B cell (primary cell): Measurements from ENCODE around the gene RHCG. TPM values are rescaled to one million over a fixed set of nuclear protein-coding genes. Genes with fewer than 3 reads are reported as not detected.

Experiments used
- ATAC-seq: fragments of 200-7000 bp; cut with Tn5 transposase; one replicate; pipeline ENCODE4 v1.10.0; 2021; ENCODE audit warnings: low read depth, mild to moderate bottlenecking, moderate number of reproducible peaks, moderate library complexity
- CTCF ChIA-PET: fragments of 350-600 bp; sonication (Branson Sonifier 250); formaldehyde crosslinking; loops from one replicate; lab custom pipeline; 2021; ENCODE audit warnings: antibody characterized with exemption, inconsistent platforms; lab: Charles Lee
- POLR2A ChIA-PET: fragments of 350-600 bp; sonication (Branson Sonifier 250); formaldehyde crosslinking; loops from one replicate; lab custom pipeline; 2021; ENCODE audit warnings: antibody characterized with exemption; lab: Charles Lee
- DNase-seq: peaks from one replicate; pipeline ENCODE4 v3.0.0; 2013
- H2AFZ ChIP-seq: 2 replicates; pipeline ENCODE4 v1.6.1; 2012; ENCODE audit warnings: mild to moderate bottlenecking, low read depth, low read length; ENCODE audit not compliant: insufficient read depth, poor library complexity, severe bottlenecking
- H3K27ac ChIP-seq, 2 donors: 1 replicate in 1 of 2; 2 replicates in 1 of 2; pipeline ENCODE4 v1.5.1; 2012 to 2013; ENCODE audit warnings: low read length in 2 of 2, mild to moderate bottlenecking in 2 of 2, moderate library complexity in 1 of 2
- H3K27me3 ChIP-seq, 4 experiments: fragments of 200-600 bp in 1 of 4; sonication (generic) in 1 of 4; replicated peaks in 1 of 4; 1 replicate in 2 of 4; 2 replicates in 2 of 4; pipeline versions ENCODE4 v1.6.1 to v1.7.0; 2013 to 2016; ENCODE audit warnings: low read length in 3 of 4, mild to moderate bottlenecking in 2 of 4, mixed read lengths in 1 of 4, moderate library complexity in 1 of 4; ENCODE audit not compliant: insufficient read depth in 4 of 4, control insufficient read depth in 3 of 4; ENCODE audit errors: control extremely low read depth in 1 of 4
- H3K36me3 ChIP-seq, 2 experiments: replicated peaks in 1 of 2; 1 replicate in 1 of 2; 2 replicates in 1 of 2; pipeline versions ENCODE4 v1.6.1 to v1.7.1; 2013; ENCODE audit warnings: low read length in 1 of 2; ENCODE audit not compliant: insufficient read depth in 2 of 2, control insufficient read depth in 1 of 2; ENCODE audit errors: control extremely low read depth in 1 of 2, extremely low read depth in 1 of 2
- H3K4me1 ChIP-seq, 2 donors: fragments of 200-600 bp in 1 of 2; sonication (generic) in 1 of 2; 1 replicate in 1 of 2; 2 replicates in 1 of 2; pipeline versions ENCODE4 v1.5.1 to v1.6.1; 2013 to 2017; ENCODE audit warnings: low read length in 2 of 2; ENCODE audit not compliant: control insufficient read depth in 2 of 2, insufficient read depth in 2 of 2
- H3K4me2 ChIP-seq: replicated peaks from 2 replicates; pipeline ENCODE3; 2012; ENCODE audit warnings: mild to moderate bottlenecking, low read depth, low read length; ENCODE audit not compliant: poor library complexity, severe bottlenecking
- H3K4me3 ChIP-seq, 5 experiments: fragments of 200-600 bp in 1 of 5; sonication (generic) in 1 of 5; 1 replicate in 3 of 5; 2 replicates in 2 of 5; pipeline versions ENCODE4 v1.5.1 to v1.7.0; 2011 to 2016; ENCODE audit warnings: low read length in 4 of 5, mild to moderate bottlenecking in 4 of 5, low read depth in 2 of 5, control low read depth in 1 of 5, moderate library complexity in 1 of 5; ENCODE audit not compliant: insufficient read depth in 1 of 5; ENCODE audit errors: control extremely low read depth in 1 of 5, extremely low read depth in 1 of 5
- H3K79me2 ChIP-seq: fragments of 200-600 bp; sonication (generic); one replicate; pipeline ENCODE4 v1.6.0; 2016; ENCODE audit warnings: low read length; ENCODE audit not compliant: control insufficient read depth, insufficient read depth
- H3K9ac ChIP-seq: fragments of 200-600 bp; sonication (generic); 2 replicates; pipeline ENCODE4 v1.6.1; 2017; ENCODE audit warnings: mild to moderate bottlenecking, low read length, moderate library complexity
- H3K9me3 ChIP-seq, 3 donors: one replicate each; pipeline versions ENCODE4 v1.6.1 to v1.7.1; 2013; ENCODE audit warnings: low read length in 2 of 3; ENCODE audit not compliant: control insufficient read depth in 2 of 3, insufficient read depth in 1 of 3; ENCODE audit errors: control extremely low read depth in 1 of 3
- H4K20me1 ChIP-seq: 2 replicates; pipeline ENCODE4 v1.6.0; 2012; ENCODE audit warnings: mild to moderate bottlenecking, low read length; ENCODE audit not compliant: insufficient read depth, control insufficient read depth, poor library complexity, severe bottlenecking
- H3K27ac Mint-ChIP-seq: one replicate; pipeline ENCODE4 v1.8.0; 2021; ENCODE audit warnings: mixed read lengths
- H3K27me3 Mint-ChIP-seq: one replicate; pipeline ENCODE4 v1.8.0; 2021; ENCODE audit warnings: mixed read lengths
- H3K4me1 Mint-ChIP-seq: one replicate; pipeline ENCODE4 v1.8.0; 2021; ENCODE audit warnings: mixed read lengths
- H3K4me3 Mint-ChIP-seq: one replicate; pipeline ENCODE4 v1.8.0; 2021; ENCODE audit warnings: mixed read lengths
- H3K9me3 Mint-ChIP-seq: one replicate; pipeline ENCODE4 v1.8.0; 2022; ENCODE audit warnings: mixed read lengths; ENCODE audit not compliant: insufficient read depth
- EZH2 ChIP-seq: IDR thresholded peaks from 2 replicates; pipeline ENCODE4 v1.6.1; 2012; ENCODE audit warnings: borderline replicate concordance, low read depth, mild to moderate bottlenecking, moderate library complexity, low read length; ENCODE audit not compliant: insufficient read depth, poor library complexity, severe bottlenecking
- WGBS: methylation state at CpG from one replicate; pipeline ENCODE4 v1.1.5; 2013; ENCODE audit warnings: missing lambda C conversion rate; ENCODE audit not compliant: insufficient coverage; 5-methylcytosine and 5-hydroxymethylcytosine counted together
- intact Hi-C: fragments of 100-400 bp; cut with micrococcal nuclease; formaldehyde crosslinking; loops from one replicate; pipeline ENCODE4 v1.10.0; 2022
- polyA plus RNA-seq: library from polyadenylated mRNA; depleted of rRNA; stranded (reverse); fragments of >200 nt; gene quantifications from 2 replicates; pipeline ENCODE4 v1.2.3, GENCODE V29; 2012
- total RNA-seq, 2 donors: library from RNA; stranded (reverse); fragments of 120-200 nt in 1 of 2; gene quantifications; 1 replicate in 1 of 2; 2 replicates in 1 of 2; pipeline versions ENCODE4 v1.2.3 to v1.2.4, GENCODE V29; 2013 to 2022
- TF ChIP-seq, protein P1 (sequence below): fragments of 200-600 bp; IDR thresholded peaks from one replicate; pipeline ENCODE4 v1.8.0; 2022; ENCODE audit warnings: antibody characterized with exemption, mild to moderate bottlenecking

Gene RHCG
- total and polyA plus RNA-seq, 2 donors (not counting 1 experiment from before 2014, with no cell fraction given): not detected

DNA sequence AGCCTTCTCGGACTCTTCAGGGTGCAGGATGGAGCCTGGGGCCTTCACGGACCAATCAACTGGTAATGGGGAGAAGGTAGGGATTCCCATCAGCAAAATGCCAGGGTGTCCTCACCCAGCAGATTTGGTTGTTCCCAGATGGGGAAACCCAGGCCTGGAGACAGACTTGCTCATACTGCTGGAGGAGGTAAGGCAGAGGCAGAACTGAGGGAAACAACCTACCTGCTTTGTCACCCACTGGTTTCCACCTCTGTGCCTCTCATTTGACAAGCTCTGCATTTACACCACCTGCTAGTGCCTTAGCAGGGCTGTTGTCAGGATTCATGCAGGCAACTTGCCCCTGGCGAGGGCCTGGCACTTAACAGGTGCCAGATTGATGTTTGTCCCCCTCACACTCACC, 15.9 kb downstream of the RHCG start:
- no peaks in the 10 kb centered on the region for H3K79me2 ChIP-seq
- Mint-ChIP-seq H3K4me1 (no peaks in the 10 kb centered on the region), H3K27me3 (peaks cover 43% of the 10 kb centered on the region), H3K9me3 (no peaks in the 10 kb centered on the region), H3K4me3 (no peak overlapping the region), H3K27ac (no peak overlapping the region)
- H3K27ac ChIP-seq: no peak overlapping the region
- CTCF ChIA-PET: no interaction called here
- H3K4me3 ChIP-seq: no peak overlapping the region
- POLR2A ChIA-PET: no interaction called here
- no peaks in the 10 kb centered on the region for H4K20me1 ChIP-seq
- H3K4me2 ChIP-seq: no peak overlapping the region
- ATAC-seq (no peak), DNase-seq (no peak)
- no peak overlapping the region for H2AFZ ChIP-seq
- TF ChIP-seq, protein P1, sequence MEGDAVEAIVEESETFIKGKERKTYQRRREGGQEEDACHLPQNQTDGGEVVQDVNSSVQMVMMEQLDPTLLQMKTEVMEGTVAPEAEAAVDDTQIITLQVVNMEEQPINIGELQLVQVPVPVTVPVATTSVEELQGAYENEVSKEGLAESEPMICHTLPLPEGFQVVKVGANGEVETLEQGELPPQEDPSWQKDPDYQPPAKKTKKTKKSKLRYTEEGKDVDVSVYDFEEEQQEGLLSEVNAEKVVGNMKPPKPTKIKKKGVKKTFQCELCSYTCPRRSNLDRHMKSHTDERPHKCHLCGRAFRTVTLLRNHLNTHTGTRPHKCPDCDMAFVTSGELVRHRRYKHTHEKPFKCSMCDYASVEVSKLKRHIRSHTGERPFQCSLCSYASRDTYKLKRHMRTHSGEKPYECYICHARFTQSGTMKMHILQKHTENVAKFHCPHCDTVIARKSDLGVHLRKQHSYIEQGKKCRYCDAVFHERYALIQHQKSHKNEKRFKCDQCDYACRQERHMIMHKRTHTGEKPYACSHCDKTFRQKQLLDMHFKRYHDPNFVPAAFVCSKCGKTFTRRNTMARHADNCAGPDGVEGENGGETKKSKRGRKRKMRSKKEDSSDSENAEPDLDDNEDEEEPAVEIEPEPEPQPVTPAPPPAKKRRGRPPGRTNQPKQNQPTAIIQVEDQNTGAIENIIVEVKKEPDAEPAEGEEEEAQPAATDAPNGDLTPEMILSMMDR: no peak
- TF ChIP-seq EZH2: no peak
- 78% methylated on average over 1 of the region's 3 CpGs for WGBS
- no peaks in the 10 kb centered on the region for H3K9me3 ChIP-seq
- peaks cover 0 to 51% (median 6%) of the 10 kb centered on the region in 4 experiments for H3K27me3 ChIP-seq
- H3K4me1 ChIP-seq: no peaks in the 10 kb centered on the region
- H3K9ac ChIP-seq: no peak overlapping the region
- H3K36me3 ChIP-seq: no peaks in the 10 kb centered on the region
- intact Hi-C loops: no loop called here

DNA sequence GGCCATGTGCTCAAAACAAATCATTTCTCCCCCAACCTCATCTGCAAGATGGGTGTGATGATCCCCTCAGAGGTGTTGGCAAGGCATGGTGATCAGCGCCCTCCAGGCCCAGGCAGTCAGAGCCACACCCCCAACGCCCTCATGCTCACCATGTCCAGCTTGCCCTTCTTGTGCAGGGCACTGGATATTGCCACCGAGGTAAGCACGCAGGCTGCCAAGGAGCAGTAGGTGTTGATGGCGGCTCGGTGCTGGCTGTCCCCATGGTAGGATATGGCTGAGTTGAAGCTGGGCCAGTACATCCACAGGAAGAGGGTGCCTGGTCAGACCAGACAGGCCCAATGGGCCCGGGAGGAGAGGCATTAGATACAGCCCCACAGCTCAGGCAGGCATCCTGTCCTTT, 17.2 kb downstream of the RHCG start:
- TF ChIP-seq, protein P1: no peak
- TF ChIP-seq EZH2: no peak
- Mint-ChIP-seq H3K4me1 (no peaks in the 10 kb centered on the region), H3K4me3 (no peak overlapping the region), H3K27ac (no peak overlapping the region), H3K27me3 (peaks cover 37% of the 10 kb centered on the region), H3K9me3 (no peaks in the 10 kb centered on the region)
- no peak overlapping the region for H3K27ac ChIP-seq
- 88% methylated on average over 7 of the region's 7 CpGs for WGBS
- peaks cover 0 to 11% (median 0%) of the 10 kb centered on the region in 3 donors for H3K9me3 ChIP-seq
- ChIA-PET CTCF (no interaction called here), POLR2A (no interaction called here)
- no peak overlapping the region for H3K4me2 ChIP-seq
- intact Hi-C loops: no loop called here
- H3K79me2 ChIP-seq: no peaks in the 10 kb centered on the region
- ATAC-seq (no peak), DNase-seq (no peak)
- H3K27me3 ChIP-seq: peaks cover 0 to 50% (median 6%) of the 10 kb centered on the region in 4 experiments
- H3K4me1 ChIP-seq: no peaks in the 10 kb centered on the region
- no peak overlapping the region for H2AFZ ChIP-seq
- no peak overlapping the region for H3K9ac ChIP-seq
- H4K20me1 ChIP-seq: no peaks in the 10 kb centered on the region
- no peaks in the 10 kb centered on the region for H3K36me3 ChIP-seq
- H3K4me3 ChIP-seq: no peak overlapping the region
